Stimulated activated CD4-positive, alpha-beta T cell treated with anti-CD3 and anti-CD28 coated beads, TNF-alpha, amount 100 ng/mL, for 48 hours (primary cell): ENCODE data around the gene TLR3.
"Not testable (repeated sequence)": the region's sequence is repeated elsewhere in the genome, so short reads cannot be mapped to it uniquely, and the experiment has no call there.

ENCODE experiments used
- DNase-seq, 3 donors: peaks; one replicate each; pipeline ENCODE4 v3.0.0-alpha.2; 2020; ENCODE audit warnings: low read depth in 3 of 3

The TLR3 gene

DNA sequence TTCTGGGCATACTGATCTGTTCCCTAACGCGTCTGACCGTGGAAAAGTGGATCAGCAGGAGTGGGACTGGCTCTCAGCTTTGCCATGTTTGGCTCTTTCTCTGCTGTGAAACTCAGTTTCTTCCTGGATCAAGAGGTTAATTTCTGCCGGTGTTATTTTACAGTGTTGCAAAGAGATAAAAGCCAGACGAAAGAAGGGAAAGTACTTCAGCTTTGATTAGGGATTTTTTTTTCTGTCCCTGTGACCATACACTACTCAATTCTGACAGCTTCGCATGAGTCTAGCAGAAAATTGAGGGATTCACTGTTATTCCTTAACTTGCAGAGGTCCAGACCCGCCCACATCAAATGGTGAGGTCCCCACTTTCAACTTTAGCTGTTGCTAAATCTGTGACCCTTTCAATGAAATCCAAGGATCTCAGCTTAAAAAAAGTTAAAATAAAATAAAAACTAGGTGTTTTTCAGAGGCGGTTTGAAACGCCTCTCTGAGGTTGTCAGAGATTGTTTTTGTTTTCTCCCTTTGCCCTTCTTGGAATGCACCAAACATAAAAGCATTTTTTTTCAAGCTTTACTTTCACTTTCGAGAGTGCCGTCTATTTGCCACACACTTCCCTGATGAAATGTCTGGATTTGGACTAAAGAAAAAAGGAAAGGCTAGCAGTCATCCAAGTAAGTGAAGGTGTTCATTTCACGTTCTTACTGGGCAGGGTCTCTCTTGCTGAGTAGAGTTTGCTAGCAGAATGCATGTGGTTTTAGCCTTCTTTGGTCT lies at the start of gene TLR3:
Gene TLR3, plus strand, starts transcription at position 576 of the 768 bp plus-strand sequence. CDS start 7,464 bp downstream, outside the sequence.
- DNase-seq, result no peak

DNA sequence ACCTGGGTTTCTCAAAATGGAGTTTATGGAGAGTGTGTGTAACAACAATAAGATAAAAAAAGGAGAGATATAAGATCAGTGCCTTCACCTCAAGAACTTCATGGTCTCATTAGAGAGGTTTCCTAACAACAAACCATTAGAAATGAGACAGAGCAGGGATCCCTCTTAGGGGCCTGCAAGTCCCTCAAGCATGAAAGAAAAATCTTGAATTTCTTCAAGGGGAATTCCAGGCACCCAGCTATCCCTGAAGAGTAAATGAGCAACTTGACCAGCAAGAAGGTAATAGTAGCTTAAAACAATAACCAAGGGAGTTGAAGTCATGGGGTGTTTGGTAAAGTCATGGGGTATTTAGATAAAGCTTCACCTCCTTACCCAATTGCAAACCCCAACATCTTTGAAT lies 49.7 kb upstream of the TLR3 start:
- no peak for DNase-seq

DNA sequence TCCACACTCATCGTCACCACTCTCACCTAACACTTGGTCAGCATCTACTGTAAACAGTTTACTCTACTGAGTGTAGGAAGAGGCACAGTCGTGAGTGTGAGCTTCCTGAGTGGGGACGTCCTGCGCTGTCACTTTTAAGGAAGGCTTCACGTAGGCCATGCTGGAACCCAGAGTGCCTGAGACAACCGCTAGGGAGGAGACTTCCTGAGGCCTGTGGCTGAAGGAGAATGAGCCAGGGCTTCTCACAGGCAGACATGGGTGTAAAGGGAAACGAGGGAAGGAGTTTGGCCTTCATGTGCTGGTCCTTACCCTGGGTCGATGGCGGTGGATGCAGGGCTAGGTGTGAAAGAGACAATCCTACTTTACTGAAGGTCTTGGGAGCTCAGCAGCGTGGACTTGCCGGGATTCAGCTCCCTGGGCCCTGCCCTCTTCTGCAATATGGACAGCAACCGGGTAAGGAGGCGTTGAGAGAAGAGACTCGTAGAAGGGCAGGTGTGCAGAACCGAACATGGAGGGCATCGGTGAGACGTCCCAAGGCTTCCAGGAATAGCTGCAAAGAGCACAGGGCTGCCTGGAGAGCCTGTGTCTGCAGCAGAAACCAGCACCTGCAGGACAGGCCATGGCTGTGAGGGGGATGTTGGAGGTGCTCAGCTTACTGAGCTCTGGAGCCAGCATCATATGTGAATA lies 48.7 kb upstream of the TLR3 start:
- DNase-seq, result no peak

DNA sequence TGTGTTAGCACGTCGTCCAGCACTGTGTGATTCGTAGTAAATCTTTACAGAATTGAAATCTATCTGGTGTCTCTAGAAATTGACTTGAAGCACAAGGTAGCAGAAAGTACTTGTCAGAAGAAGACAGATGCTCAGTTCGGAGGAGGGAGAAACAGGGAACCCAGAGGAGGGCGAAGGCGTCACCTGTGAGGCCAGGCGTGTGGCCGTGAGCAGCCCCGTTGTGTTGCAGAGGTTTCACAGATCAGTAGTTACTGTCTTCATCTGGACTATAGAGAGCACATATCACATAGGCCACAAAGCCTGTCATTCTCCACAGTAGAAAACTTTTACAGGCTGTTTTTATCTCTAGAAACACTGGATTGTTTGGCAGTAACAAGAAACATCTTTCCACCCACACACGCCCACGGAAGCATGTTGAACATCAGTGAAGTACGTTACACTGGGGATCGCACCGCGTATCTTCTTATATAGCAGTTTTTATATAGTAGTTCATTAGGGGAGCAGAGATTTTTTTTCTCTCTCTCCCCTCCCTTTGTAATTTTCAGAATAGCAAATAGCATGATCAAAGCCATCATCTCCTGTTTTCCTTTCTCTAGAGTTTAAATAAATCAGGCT lies 48.1 kb upstream of the TLR3 start:
- DNase-seq, result no peak

DNA sequence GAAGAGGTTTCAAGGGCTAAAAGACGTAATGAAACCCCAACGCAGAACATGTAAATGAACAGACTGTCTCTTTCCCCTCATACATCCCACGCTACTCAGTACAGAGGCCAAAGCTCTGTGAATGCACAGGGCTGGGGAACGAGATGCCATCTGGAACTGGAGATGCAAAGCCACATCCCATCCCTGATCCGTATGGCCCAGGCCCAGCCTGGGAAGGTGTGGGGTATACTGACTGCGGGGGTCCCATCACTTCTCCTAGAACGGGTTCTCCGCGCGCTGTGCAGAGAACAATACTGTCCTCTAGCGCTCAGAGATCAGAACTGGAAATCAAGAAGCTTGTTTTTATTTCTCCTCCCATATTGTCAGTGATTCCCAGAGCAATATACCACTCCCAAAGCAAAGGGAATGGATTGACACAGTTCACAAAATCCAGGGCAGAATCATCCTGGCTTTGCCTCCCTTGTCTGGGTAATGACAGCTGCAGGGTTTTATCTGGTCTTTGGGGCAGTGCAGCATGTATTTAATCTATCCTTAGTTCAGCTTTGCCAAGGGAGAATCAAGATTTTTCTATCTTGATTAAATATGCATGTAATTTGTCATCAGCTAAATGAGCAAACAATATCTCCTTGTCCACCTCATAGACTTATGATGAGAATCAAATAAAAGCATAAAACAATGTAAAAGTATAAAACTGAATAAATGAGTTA lies 47.3 kb upstream of the TLR3 start:
- DNase-seq, result no peak

DNA sequence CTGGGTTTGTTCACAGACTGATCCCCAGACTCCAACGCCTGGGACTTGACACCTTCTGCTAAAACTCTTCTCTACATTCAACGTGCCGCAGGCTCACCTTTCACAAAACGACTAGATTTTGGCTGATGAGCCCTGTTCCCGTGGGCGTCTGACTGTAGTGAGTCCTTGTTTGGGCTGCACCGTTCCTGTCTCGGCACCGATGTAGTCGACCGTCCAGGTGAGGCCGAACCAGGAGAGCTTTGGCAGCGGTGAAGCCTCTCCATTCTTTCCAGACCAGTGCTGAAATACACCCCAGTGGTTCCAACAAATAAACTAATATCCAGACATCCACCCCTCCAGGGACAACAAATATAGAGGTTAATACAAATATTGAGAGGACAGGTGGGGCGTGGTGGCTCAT lies 45.0 kb upstream of the TLR3 start:
- no peak for DNase-seq

DNA sequence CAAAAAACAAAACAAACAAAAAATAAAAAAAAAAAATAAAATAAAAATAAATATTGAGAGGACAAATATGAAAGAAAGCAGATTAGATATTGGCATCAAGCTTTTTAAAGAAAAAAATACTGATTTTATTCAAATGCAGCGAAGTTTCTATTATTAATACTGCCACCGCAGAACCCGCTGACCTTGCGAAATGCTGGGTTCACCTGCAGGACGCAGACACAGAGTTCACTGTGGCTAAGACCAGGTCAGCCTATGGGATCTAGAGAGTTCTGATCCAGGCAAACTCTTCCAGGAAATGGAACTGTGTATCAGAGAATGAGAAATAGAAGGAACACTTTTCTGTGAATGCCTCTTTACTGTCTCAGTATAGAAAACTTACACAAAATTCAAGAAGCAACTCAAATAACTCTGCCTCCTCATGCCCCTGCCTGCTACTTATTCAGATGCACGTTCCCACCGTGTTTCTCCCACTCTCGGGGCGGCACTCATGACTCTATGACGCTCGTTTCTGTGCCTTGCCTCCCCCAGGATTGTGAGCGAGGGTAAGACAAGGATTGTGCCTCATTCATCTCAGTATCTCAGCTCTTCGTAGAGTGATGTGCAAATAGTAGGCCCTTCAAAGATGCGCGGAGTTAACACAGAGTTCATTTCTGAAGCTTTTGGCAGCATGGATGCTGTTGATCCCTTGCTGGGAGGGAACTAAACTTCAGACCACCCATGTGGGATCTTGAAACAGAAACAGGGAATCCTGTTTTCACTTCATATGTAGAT lies 44.1 kb upstream of the TLR3 start:
- no peak for DNase-seq

DNA sequence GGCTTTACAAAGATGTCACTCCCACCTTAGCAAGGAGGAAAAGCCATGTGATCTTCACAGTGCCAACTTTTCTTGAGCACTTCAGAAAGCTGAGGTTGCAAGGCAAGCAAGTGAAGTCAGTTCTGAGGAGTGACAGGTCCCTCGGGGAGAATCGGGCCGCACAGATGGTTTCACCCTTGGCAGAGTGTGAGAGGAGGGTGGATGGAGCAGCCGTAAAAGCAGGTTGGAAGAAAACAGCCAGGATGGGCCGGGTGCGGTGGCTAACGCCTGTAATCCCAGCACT lies 43.6 kb upstream of the TLR3 start:
- DNase-seq, result no peak

DNA sequence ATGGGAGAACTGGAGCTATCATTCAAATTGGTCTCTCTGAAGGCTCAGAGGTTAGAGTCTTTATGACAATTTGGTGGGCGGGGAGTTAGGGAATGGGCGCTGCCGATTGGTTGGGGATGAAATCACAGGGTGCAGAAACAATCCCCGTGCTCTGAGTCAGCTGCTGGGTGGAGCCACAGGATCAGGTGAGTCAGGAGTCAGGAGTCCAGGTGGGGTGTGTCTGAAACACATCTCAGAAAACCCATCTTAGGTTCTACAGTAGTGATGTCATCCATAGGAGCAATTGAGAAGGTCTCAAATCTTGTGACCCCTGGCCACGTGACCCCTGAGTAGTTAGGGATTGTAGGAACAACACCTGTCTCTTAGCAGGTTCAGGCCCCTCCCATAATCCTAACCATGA lies 41.6 kb upstream of the TLR3 start:
- DNase-seq, result no peak

DNA sequence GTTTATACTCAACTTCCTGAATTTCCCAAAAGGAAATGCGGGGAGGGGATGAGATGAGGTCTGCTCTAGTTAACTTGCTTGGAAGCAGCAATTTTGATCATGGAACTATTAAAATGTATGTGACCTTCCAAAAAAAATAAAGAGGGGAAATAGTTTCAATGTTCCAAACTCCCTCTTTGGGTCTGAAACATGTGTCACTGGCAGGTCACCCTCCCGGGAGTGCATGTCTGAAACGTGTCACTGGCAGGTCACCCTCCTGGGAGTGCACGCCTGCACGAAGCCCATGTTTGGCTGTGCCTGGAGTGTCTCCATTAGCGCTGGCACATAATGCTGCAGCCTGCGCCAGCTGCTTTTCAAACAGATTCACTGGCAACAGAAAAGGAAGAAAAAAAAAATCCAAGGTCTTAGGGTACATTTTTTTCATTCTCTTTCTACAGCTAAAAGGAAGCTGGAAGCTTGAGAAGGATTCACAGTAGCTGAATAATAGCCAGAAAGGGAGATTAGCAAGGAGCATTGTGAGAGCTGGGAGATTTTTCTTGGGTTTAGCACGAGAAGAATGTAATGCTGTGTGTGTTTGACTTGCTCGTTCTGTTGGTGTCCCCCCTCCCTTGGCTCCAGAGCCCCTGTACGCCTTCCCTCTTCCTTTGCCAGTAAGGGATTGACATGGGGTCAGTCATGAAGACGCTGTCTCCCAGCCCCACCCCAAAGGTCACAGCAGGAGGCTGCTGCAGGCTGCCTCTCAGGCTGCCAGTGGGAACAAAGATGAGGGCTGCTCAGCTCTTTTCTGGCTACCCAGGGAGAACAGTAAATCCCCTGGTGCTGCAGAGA lies 39.2 kb upstream of the TLR3 start:
- DNase-seq, result no peak

DNA sequence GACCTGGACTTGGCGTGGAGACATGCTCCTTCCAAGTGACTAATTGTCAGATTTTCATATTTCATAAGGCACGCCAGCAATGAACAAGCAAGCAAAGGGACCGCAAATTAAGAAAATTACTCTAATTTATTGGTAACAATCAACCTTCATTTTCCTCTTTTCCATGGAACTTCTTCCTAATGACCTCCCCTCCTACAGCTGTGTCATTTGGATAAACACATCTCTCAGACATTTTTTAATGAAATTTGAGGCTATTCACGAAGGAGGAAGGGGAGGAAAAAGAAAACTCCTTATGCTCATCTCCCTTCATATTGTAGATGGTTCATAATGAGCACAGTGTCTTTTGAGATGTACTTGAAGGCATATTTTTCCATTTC lies 38.6 kb upstream of the TLR3 start:
- no peak for DNase-seq

DNA sequence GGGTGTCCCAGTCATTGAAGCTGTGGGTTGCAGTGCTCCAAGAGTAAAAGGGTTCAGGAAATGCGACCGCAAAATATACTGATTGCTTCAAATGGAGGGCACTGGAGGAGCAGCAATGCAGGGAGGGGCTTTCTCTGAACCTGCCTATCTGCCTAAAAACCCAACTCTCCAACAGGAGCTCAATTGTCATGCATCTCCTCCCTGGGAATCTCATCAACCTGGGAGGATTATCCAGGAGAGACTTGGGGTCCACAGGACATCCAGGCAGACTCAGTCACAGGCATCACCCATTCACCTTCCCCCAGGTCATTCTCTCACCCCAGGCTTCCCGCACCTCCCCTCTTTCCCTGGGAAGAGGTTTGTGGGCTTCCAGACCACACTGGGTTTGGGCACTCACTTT lies 38.2 kb upstream of the TLR3 start:
- DNase-seq, result no peak

DNA sequence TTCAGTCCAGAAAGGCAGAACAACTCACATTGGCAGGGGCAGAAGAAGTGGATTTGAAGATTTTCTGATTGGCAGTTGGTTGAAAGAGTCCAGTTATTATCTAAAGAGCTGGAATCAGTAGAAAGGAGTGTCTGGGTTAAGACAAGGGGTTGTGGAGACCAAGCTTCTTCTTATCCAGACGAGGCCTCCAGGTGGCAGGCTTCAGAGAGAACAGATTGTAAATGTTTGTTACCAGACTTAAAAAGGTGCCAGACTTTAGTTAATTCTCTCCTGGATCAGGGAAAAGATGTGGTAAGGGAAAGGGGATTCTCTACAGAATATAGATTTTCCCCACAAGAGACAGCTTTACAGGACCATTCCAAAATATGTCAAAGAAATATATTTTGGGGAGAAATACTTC lies 36.7 kb upstream of the TLR3 start:
- no peak for DNase-seq

DNA sequence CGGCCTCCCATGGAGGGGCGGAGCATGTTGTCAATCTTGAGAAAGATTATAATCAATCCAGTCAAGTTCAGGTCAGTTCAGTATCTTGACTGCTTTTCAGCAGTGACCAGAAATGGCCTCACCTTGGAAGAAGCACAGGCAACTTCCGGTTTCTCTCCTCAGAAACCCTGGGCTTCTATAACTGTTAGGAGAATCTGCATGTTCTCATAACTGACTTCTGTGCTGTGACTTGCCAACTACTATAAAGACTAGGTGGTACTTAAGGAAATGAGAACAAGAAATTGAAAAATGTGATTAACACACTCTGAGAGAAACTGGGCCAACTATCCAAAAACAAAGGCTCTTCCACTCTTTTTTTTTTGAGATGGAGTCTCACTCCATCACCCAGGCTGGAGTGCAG lies 35.9 kb upstream of the TLR3 start:
- DNase-seq, result no peak

DNA sequence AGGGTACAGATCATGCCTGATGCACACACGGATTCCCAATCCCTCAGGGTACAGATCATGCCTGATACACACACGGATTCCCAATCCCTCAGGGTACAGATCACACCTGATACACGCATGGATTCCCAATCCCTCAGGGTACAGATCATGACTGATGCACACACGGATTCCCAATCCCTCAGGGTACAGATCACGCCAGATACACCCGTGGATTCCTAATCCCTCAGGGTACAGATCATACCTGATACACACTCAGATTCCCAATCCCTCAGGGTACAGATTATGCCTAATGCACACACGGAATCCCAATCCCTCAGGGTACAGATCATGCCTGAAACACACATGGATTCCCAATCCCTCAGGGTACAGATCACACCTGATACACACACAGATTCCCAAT lies 34.3 kb upstream of the TLR3 start:
- not testable (repeated sequence) for DNase-seq

DNA sequence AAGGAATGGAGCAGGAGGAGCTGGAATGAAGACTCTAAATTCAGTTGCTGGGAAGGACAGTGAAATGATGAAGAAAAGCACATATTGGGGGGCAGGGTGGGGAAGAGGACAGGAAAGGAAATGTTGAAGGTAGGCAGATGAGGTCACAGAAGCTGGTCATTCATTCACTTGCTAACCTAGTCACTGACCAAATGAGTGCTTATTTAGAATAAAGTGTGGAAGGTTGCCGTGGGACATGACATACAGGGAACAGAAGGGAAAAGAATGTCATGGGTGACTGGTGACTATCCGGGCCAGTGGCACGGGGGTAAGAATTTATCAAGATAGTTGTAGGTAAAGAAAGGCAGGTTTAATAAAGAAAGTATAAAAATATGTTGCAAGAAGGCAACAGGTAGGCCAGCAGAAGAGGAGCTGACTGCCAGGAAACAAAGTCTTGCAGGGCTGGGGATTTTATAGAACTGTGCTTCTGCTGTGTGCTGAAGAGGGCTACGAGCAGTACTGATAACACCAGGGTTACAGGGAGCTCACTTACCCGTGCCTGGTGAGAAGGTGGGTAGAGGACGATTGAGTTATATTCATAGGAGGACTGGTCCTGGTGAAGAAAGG lies 31.9 kb upstream of the TLR3 start:
- DNase-seq, result no peak

DNA sequence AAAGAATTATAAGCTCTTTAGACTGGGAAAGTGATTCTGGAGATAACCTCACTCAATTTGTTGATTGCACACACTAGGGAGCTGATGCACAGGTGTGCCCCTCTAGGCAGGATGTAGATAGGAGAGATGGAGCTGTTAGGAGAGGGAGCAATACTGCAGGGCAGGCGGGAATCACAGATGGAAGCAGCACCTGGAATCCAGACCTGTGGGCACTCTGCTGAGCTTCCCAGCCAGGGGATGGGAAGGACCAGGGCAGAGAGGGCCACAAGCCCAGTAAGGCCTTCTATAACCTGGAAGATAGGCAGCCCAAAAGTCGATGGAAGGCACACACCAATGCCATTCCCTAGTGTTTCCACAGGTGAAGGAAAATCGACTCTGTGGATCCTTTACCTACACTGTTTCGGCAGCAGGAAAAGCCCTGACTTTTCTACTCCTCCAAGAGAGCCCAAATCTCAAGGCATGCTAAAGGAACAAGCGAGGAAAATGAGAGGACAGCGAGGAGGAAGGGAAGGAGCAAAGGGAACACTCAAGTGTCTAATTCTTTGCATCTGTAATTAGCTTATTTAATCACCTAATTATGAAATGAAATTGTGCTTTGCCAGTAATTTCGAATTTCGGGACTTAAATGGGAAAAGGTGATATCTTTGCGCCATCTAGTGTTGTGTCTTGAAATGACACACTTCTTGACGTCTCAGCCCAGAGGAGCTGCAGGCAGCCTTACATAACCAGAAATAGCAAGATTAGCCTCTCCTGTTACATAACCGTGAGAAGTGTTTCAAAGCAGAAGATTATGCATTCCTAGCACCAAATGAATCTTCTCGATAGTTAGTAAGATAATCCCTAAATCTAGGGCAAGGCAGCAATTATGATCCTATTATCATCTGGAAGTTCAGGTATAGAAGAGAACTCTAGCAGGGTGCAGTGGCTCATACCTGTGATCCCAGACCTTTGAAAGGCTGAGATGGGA lies 31.0 kb upstream of the TLR3 start:
- peak in 1 of 3 donors; percentile 8 for DNase-seq

DNA sequence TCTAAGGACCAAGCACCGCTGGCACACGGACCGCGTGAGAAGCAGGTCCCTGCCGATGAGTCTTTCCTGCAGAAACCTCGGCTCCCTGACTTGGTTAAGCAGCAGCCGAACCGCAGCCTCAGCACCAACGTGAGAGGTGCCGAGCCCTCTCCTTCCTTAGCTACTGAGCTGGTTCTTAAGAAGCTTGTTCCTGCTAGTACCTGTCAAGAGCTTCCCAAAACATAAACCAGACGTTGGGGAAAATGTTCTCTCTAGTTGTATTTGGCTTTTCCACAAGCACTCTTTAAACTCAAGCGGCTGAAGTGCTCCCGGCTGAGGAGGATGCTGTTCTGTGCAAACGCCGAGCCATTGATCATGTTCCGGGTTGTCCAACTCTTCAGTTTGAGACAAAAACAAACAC lies 29.3 kb upstream of the TLR3 start:
- no peak for DNase-seq

DNA sequence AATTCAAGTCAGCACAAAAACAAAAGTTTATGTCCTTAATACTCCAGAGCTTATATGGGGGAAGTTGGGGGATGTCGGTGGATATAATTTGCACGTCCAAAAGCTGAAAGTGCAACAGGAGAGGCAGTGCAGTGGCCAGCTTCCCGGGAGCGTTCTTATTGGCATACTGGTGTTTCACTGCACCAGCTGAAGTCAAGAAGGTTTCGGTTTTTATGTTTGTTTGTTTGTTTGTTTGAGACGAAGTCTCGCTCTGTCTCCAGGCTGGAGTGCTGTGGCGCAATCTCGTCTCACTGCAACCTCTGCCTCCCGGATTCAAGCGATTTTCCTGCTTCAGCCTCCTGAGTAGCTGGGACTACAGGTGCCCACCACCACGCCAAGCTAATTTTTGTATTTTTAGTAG lies 28.6 kb upstream of the TLR3 start:
- DNase-seq, result no peak
